ENCODE data around the gene MTCL1.

Gene MTCL1

DNA sequence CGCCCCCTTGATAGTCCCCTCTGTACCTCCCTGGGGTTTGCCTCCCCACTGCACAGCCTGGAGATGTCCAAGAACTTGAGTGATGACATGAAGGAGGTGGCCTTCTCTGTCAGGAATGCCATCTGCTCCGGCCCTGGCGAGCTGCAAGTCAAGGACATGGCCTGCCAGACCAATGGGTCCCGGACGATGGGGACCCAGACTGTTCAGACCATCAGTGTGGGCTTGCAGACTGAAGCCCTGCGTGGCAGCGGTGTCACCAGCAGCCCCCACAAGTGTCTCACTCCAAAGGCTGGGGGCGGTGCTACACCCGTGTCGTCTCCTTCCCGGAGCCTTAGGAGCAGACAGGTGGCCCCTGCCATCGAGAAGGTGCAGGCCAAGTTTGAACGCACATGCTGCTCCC lies 119.9 kb downstream of the MTCL1 start:
- Histone ChIP-seq H3F3A (ENCODE audit: insufficient read depth, low read length) (no peaks in the 10 kb centered on the region), H2AFZ (ENCODE audit: low read length) (no peak overlapping the region), H4K20me1 (ENCODE audit: insufficient read depth, low read length) (no peaks in the 10 kb centered on the region), H3K4me1 (ENCODE audit: insufficient read depth, low read length, severe bottlenecking) (no peaks in the 10 kb centered on the region), H3K9me3 (ENCODE audit: low read length) (no peaks in the 10 kb centered on the region), H3K9ac (ENCODE audit: low read length) (no peak overlapping the region), H3K4me3 (ENCODE audit: low read depth, low read length, poor library complexity, severe bottlenecking) (no peak overlapping the region), H3K36me3 (ENCODE audit: insufficient read depth, low read length) (peaks cover 66% of the 10 kb centered on the region), H3K9me2 (ENCODE audit: low read depth, low read length) (no peaks in the 10 kb centered on the region), H3K4me2 (ENCODE audit: low read length) (no peak overlapping the region), H3K27me3 (ENCODE audit: insufficient read depth, low read length) (no peaks in the 10 kb centered on the region), H3K27ac (ENCODE audit: low read depth, low read length, poor library complexity, severe bottlenecking) (no peak overlapping the region), H3K79me2 (ENCODE audit: insufficient read depth, low read length) (no peaks in the 10 kb centered on the region)
- TF ChIP-seq, protein P1, sequence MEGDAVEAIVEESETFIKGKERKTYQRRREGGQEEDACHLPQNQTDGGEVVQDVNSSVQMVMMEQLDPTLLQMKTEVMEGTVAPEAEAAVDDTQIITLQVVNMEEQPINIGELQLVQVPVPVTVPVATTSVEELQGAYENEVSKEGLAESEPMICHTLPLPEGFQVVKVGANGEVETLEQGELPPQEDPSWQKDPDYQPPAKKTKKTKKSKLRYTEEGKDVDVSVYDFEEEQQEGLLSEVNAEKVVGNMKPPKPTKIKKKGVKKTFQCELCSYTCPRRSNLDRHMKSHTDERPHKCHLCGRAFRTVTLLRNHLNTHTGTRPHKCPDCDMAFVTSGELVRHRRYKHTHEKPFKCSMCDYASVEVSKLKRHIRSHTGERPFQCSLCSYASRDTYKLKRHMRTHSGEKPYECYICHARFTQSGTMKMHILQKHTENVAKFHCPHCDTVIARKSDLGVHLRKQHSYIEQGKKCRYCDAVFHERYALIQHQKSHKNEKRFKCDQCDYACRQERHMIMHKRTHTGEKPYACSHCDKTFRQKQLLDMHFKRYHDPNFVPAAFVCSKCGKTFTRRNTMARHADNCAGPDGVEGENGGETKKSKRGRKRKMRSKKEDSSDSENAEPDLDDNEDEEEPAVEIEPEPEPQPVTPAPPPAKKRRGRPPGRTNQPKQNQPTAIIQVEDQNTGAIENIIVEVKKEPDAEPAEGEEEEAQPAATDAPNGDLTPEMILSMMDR (IDR thresholded peaks at IDR 0.05; ENCODE audit: low read length) = no peak
- no peak for TF ChIP-seq EZH2 (IDR thresholded peaks at IDR 0.05; ENCODE audit: borderline replicate concordance, low read length)

DNA sequence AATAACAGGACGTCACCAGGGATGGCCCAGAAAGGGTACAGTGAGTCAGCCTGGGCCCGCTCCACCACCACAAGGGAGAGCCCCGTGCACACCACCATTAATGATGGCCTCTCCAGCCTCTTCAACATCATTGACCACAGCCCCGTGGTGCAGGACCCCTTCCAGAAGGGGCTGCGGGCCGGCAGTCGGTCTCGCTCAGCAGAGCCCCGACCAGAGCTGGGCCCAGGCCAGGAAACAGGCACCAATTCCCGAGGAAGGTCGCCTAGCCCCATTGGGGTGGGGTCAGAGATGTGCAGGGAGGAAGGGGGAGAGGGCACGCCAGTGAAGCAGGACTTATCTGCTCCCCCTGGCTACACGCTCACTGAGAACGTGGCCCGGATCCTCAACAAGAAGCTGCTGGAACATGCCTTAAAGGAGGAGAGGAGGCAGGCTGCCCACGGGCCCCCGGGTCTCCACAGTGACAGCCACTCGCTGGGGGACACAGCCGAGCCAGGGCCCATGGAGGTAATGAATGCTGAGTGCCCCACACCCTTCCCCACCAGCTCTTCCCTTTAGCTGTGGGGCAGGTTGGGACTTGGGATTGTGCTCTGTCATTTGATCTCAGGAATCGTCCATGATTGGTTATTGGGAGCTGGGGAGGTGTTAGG lies 120.5 kb downstream of the MTCL1 start:
- H3K27ac ChIP-seq (ENCODE audit: low read depth, low read length, poor library complexity, severe bottlenecking) = no peak overlapping the region
- H3K4me1 ChIP-seq (ENCODE audit: insufficient read depth, low read length, severe bottlenecking) = no peaks in the 10 kb centered on the region
- peaks cover 61% of the 10 kb centered on the region for H3K36me3 ChIP-seq (ENCODE audit: insufficient read depth, low read length)
- no peaks in the 10 kb centered on the region for H3F3A ChIP-seq (ENCODE audit: insufficient read depth, low read length)
- no peak overlapping the region for H3K4me2 ChIP-seq (ENCODE audit: low read length)
- no peak overlapping the region for H3K9ac ChIP-seq (ENCODE audit: low read length)
- no peaks in the 10 kb centered on the region for H4K20me1 ChIP-seq (ENCODE audit: insufficient read depth, low read length)
- H3K4me3 ChIP-seq (ENCODE audit: low read depth, low read length, poor library complexity, severe bottlenecking) = no peak overlapping the region
- TF ChIP-seq, protein P1 (IDR thresholded peaks at IDR 0.05; ENCODE audit: low read length) = no peak
- no peak for TF ChIP-seq EZH2 (IDR thresholded peaks at IDR 0.05; ENCODE audit: borderline replicate concordance, low read length)
- no peaks in the 10 kb centered on the region for H3K9me2 ChIP-seq (ENCODE audit: low read depth, low read length)
- H3K79me2 ChIP-seq (ENCODE audit: insufficient read depth, low read length) = no peaks in the 10 kb centered on the region
- no peaks in the 10 kb centered on the region for H3K27me3 ChIP-seq (ENCODE audit: insufficient read depth, low read length)
- H2AFZ ChIP-seq (ENCODE audit: low read length) = no peak overlapping the region
- H3K9me3 ChIP-seq (ENCODE audit: low read length) = no peaks in the 10 kb centered on the region

DNA sequence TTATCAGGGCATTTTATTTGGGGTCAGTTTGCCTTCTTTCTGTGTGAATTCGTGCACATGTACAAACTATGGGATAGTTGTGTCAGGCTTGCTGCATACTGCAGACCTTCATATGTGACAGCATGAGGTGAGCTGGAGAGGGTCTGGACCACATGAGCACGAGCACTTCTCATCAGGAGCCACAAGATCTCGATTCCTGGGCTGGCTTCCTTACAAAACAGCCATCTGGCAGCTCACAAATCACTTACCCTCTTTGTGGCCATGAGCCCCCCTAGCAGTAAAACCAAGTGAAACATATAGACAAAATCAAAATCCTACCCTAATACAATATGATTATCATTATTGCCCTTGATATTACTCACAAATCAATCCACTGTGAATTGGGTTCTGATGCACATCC lies 121.2 kb downstream of the MTCL1 start:
- Histone ChIP-seq H4K20me1 (ENCODE audit: insufficient read depth, low read length) (no peaks in the 10 kb centered on the region), H3K4me3 (ENCODE audit: low read depth, low read length, poor library complexity, severe bottlenecking) (no peak overlapping the region), H3F3A (ENCODE audit: insufficient read depth, low read length) (no peaks in the 10 kb centered on the region), H3K9me3 (ENCODE audit: low read length) (no peaks in the 10 kb centered on the region), H3K27me3 (ENCODE audit: insufficient read depth, low read length) (no peaks in the 10 kb centered on the region), H3K36me3 (ENCODE audit: insufficient read depth, low read length) (peaks cover 55% of the 10 kb centered on the region), H3K4me1 (ENCODE audit: insufficient read depth, low read length, severe bottlenecking) (no peaks in the 10 kb centered on the region), H3K27ac (ENCODE audit: low read depth, low read length, poor library complexity, severe bottlenecking) (no peak overlapping the region), H3K79me2 (ENCODE audit: insufficient read depth, low read length) (no peaks in the 10 kb centered on the region), H3K4me2 (ENCODE audit: low read length) (no peak overlapping the region), H3K9ac (ENCODE audit: low read length) (no peak overlapping the region), H3K9me2 (ENCODE audit: low read depth, low read length) (no peaks in the 10 kb centered on the region), H2AFZ (ENCODE audit: low read length) (no peak overlapping the region)
- TF ChIP-seq, protein P1 (IDR thresholded peaks at IDR 0.05; ENCODE audit: low read length) = no peak
- no peak for TF ChIP-seq EZH2 (IDR thresholded peaks at IDR 0.05; ENCODE audit: borderline replicate concordance, low read length)
